Sigmoid colon (tissue), 7 donors: ENCODE measurements around the gene CLCNKA. TPM values are rescaled to one million over a fixed set of nuclear protein-coding genes. Genes with fewer than 3 reads are reported as not detected.
A peak's percentile ranks its signal among the peaks of the same experiment; 100 is the strongest.

Experiments
- DNase-seq: peaks from one replicate; pipeline ENCODE4 v3.0.0-alpha.2; 2019
- H3K27ac ChIP-seq, 4 donors: fragments of 200-600 bp; sonication (generic); one replicate each; pipeline ENCODE4 v1.5.1; 2016 to 2019; ENCODE audit warnings: mild to moderate bottlenecking in 1 of 4
- H3K27me3 ChIP-seq, 3 donors: fragments of 200-600 bp; sonication (generic); one replicate each; pipeline ENCODE4 v1.5.1; 2019; ENCODE audit warnings: mild to moderate bottlenecking in 1 of 3
- H3K36me3 ChIP-seq, 4 donors: fragments of 200-600 bp; sonication (generic); one replicate each; pipeline ENCODE4 v1.5.1; 2016 to 2019
- H3K4me1 ChIP-seq, 4 donors: fragments of 200-600 bp; sonication (generic); one replicate each; pipeline ENCODE4 v1.5.1; 2017 to 2019
- H3K4me3 ChIP-seq, 4 donors: fragments of 200-600 bp; sonication (generic); one replicate each; pipeline ENCODE4 v1.5.1; 2017 to 2019; ENCODE audit warnings: mild to moderate bottlenecking in 2 of 4, moderate library complexity in 1 of 4
- H3K9me3 ChIP-seq, 4 donors: fragments of 200-600 bp in 3 of 4; sonication (generic) in 3 of 4; one replicate each; pipeline versions ENCODE4 v1.5.1 to v1.6.1; 2013 to 2019
- EP300 ChIP-seq, 4 donors: sonication (generic); formaldehyde crosslinking; IDR thresholded peaks; one replicate each; pipeline ENCODE4 v1.6.1; 2017; ENCODE audit warnings: antibody characterized with exemption in 4 of 4
- POLR2A ChIP-seq, 2 donors: fragments of 450-650 bp; IDR thresholded peaks; one replicate each; pipeline ENCODE4 v1.6.1; 2016; ENCODE audit warnings: antibody characterized with exemption in 2 of 2, mild to moderate bottlenecking in 2 of 2, moderate library complexity in 2 of 2
- POLR2AphosphoS5 ChIP-seq, 4 donors: sonication (generic); formaldehyde crosslinking; IDR thresholded peaks; one replicate each; pipeline ENCODE4 v1.6.1; 2017; ENCODE audit warnings: antibody characterized with exemption in 4 of 4
- WGBS, 2 donors: extraction: QIAGEN DNeasy Blood & Tissue Kit; methylation state at CpG; one replicate each; pipeline ENCODE4 v1.1.7; 2013; 5-methylcytosine and 5-hydroxymethylcytosine counted together
- intact Hi-C: fragments of 100-400 bp; cut with DNase I; formaldehyde crosslinking; loops from one replicate; pipeline ENCODE4 v1.15.1; 2023
- polyA plus RNA-seq, 3 donors: library from polyadenylated mRNA; stranded (reverse); fragments of 200-250 nt; gene quantifications; one replicate each; pipeline ENCODE4 v1.2.3, GENCODE V29; 2013
- total RNA-seq, 4 donors: library from RNA; depleted of rRNA; stranded (reverse); fragments of >200 nt; gene quantifications; one replicate each; pipeline ENCODE4 v1.1.0, GENCODE V29; 2016
- TF ChIP-seq, protein P1 (sequence below), 4 experiments: fragments of 450-650 bp in 3 of 4; fragments of 200-600 bp in 1 of 4; IDR thresholded peaks; one replicate each; pipeline ENCODE4 v1.5.1; 2016 to 2019; ENCODE audit warnings: antibody characterized with exemption in 4 of 4, mild to moderate bottlenecking in 3 of 4, moderate library complexity in 2 of 4
- donor health status: healthy with polysubstance abuse.
- donor health status: Bipolar disorder and iron deficiency.
- donor health status: healthy.

CLCNKA gene
- total and polyA plus RNA-seq, 7 donors, result 0.13 to 1.1 TPM; not detected in 5

- DNase-seq, result no peak
- H3K27ac ChIP-seq, result peak overlapping the region; percentile 92 to 94 (median 94)
- H3K9me3 ChIP-seq, result no peaks in the 10 kb centered on the region
- H3K27me3 ChIP-seq, result no peaks in the 10 kb centered on the region
- 94 to 95% methylated on average over 25 of the region's 25 CpGs for WGBS, 2 donors
- peaks cover 3 to 83% (median 72%) of the 10 kb centered on the region in 4 donors for H3K4me1 ChIP-seq
- H3K36me3 ChIP-seq, result no peaks in the 10 kb centered on the region
- H3K4me3 ChIP-seq, result peak overlapping the region; percentile 40 to 63 (median 56)
- intact Hi-C loops, result no loop called here
- TF ChIP-seq POLR2AphosphoS5 (IDR thresholded peaks at IDR 0.05), result no peak
- TF ChIP-seq, protein P1, sequence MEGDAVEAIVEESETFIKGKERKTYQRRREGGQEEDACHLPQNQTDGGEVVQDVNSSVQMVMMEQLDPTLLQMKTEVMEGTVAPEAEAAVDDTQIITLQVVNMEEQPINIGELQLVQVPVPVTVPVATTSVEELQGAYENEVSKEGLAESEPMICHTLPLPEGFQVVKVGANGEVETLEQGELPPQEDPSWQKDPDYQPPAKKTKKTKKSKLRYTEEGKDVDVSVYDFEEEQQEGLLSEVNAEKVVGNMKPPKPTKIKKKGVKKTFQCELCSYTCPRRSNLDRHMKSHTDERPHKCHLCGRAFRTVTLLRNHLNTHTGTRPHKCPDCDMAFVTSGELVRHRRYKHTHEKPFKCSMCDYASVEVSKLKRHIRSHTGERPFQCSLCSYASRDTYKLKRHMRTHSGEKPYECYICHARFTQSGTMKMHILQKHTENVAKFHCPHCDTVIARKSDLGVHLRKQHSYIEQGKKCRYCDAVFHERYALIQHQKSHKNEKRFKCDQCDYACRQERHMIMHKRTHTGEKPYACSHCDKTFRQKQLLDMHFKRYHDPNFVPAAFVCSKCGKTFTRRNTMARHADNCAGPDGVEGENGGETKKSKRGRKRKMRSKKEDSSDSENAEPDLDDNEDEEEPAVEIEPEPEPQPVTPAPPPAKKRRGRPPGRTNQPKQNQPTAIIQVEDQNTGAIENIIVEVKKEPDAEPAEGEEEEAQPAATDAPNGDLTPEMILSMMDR (IDR thresholded peaks at IDR 0.05), result no peak
- no peak for TF ChIP-seq EP300 (IDR thresholded peaks at IDR 0.05)
- TF ChIP-seq POLR2A (IDR thresholded peaks at IDR 0.05), result no peak
Measured at GRCh38 chr1:16015491-16015890, 6.3 kb upstream of the CLCNKA start.

DNA sequence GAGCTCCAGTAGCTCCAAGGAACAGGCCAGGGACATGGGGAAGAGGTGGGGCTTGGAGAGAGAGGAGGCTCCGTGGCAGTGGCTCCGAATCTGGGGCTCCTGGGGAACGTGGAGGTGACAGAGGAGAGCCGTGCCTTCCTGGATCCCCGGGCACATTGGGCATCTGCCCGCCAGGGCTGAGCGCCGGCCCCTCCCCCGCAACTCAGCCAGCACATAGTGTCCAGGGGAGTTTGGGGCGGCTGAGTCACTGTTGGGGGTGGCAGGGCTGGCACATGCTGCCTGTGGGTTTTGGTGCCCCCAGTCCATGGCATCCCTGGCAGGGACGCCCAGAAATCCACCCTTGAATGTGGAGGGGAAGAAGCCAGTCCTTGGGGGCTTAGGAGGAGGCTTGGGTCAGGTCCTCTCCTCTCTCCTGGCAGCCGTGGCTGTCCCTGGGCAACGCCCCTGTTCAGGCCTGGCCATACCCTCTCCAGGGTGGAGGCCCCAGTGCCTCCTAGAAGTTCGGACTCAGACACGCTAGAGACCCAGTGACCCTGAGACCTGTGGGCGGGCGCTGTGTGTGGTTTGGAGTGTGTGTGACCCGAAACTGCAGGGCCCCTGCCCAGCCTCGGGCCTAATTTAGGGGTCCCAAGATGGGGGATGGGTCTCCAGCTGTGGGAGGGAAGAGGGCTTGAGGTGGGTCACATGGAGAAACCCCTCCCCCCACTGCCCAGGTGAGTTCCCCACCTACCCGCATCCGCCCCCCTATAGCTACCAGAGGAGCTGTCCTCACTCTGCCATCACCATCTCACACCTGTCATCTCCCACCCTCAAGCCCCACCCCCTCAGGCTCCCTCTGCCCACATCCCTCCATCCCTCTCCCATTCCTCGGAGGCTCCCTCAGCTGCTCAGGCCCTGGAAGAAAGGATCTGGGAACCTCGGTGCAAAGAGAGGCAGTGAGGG lies 5.6 kb upstream of the CLCNKA start:
- Histone ChIP-seq H3K27me3 (no peaks in the 10 kb centered on the region), H3K36me3 (no peaks in the 10 kb centered on the region), H3K27ac (peak overlapping the region; percentile 92 to 94 (median 94)), H3K4me1 (peaks cover 3 to 85% (median 74%) of the 10 kb centered on the region in 4 donors), H3K9me3 (no peaks in the 10 kb centered on the region), H3K4me3 (peak overlapping the region; percentile 40 to 63 (median 56))
- intact Hi-C loops, result no loop called here
- 74 to 82% methylated on average over 23 of the region's 23 CpGs for WGBS, 2 donors
- TF ChIP-seq EP300 (IDR thresholded peaks at IDR 0.05) (peak; percentile 66 to 96 (median 89)), POLR2A (IDR thresholded peaks at IDR 0.05) (no peak), POLR2AphosphoS5 (IDR thresholded peaks at IDR 0.05) (peak; percentile 77 to 86 (median 84))
- TF ChIP-seq, protein P1 (IDR thresholded peaks at IDR 0.05), result no peak
- peak; percentile 93 for DNase-seq

- no peak for DNase-seq
- H3K4me1 ChIP-seq, result peaks cover 3 to 94% (median 80%) of the 10 kb centered on the region in 4 donors
- H3K9me3 ChIP-seq, result no peaks in the 10 kb centered on the region
- H3K27me3 ChIP-seq, result no peaks in the 10 kb centered on the region
- intact Hi-C loops, result no loop called here
- H3K4me3 ChIP-seq, result peak overlapping the region; percentile 40 to 63 (median 56)
- 85 to 87% methylated on average over 10 of the region's 10 CpGs for WGBS, 2 donors
- H3K27ac ChIP-seq, result peak overlapping the region; percentile 92 to 94 (median 94)
- no peak for TF ChIP-seq POLR2A (IDR thresholded peaks at IDR 0.05)
- TF ChIP-seq, protein P1 (IDR thresholded peaks at IDR 0.05), result no peak
- no peak for TF ChIP-seq POLR2AphosphoS5 (IDR thresholded peaks at IDR 0.05)
- TF ChIP-seq EP300 (IDR thresholded peaks at IDR 0.05), result no peak
- no peaks in the 10 kb centered on the region for H3K36me3 ChIP-seq
Measured at GRCh38 chr1:16017076-16017460, 4.8 kb upstream of the CLCNKA start.

- Histone ChIP-seq H3K4me3 (peak within 1 kb of the TSS; percentile 40 to 63 (median 56)), H3K9me3 (no peaks in the 10 kb centered on the region), H3K36me3 (no peaks in the 10 kb centered on the region), H3K4me1 (peaks cover 3 to 91% (median 76%) of the 10 kb centered on the region in 4 donors), H3K27ac (peak within 1 kb of the TSS; percentile 92 to 94 (median 94)), H3K27me3 (no peaks in the 10 kb centered on the region)
- intact Hi-C loops, result no loop called here
- TF ChIP-seq EP300 (IDR thresholded peaks at IDR 0.05), result peak in 3 of 4 donors; percentile 82 to 96 (median 92)
- TF ChIP-seq, protein P1 (IDR thresholded peaks at IDR 0.05), result no peak
- TF ChIP-seq POLR2A (IDR thresholded peaks at IDR 0.05), result peak; percentile 92 to 94
- peak; percentile 92 to 98 (median 97) for TF ChIP-seq POLR2AphosphoS5 (IDR thresholded peaks at IDR 0.05)
- DNase-seq, result peak; percentile 99
- 53 to 58% methylated on average over 37 of the region's 37 CpGs for WGBS, 2 donors
Measured at GRCh38 chr1:16017461-16018303, 4.2 kb upstream of the CLCNKA start, which contains the start of gene HSPB7. Gene HSPB7 (minus strand): TSS chr1:16018043. CDS start chr1:16017963, 80 bp downstream.
